Measurements from ENCODE around the gene TXNDC17. TPM values are rescaled to one million over a fixed set of nuclear protein-coding genes. Genes with fewer than 3 reads are reported as not detected.

TXNDC17 gene
- total RNA-seq, 4 donors from 2014 or later = 31.8 to 124 (median 85.6) TPM

DNA sequence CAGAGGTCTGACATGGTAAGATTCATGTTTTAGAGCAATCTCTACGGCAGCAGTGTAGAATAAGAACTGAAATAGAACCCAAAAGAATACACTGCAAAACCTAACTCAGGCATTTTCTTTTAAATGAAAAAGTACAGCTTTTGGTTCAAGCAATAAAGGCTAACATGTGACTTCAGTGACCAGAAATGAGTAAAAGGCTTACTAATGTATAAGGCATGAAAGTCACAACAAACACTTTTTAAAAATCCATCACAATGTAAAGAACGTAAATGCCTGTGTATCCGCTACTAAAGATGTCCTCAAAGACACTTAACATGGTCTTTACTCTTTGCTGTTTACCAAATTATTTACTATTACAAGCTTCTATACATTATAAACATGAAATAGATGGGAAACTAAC is 16.9 kb upstream of the TXNDC17 start:
- DNase-seq (ENCODE audit: low spot score in 2 of 2) = no peak
- no peaks in the 10 kb centered on the region for H3K4me1 ChIP-seq
- H3K27me3 ChIP-seq = no peaks in the 10 kb centered on the region
- TF ChIP-seq EP300 (IDR thresholded peaks at IDR 0.05) (no peak), POLR2A (IDR thresholded peaks at IDR 0.05) (no peak)
- TF ChIP-seq, protein P1, sequence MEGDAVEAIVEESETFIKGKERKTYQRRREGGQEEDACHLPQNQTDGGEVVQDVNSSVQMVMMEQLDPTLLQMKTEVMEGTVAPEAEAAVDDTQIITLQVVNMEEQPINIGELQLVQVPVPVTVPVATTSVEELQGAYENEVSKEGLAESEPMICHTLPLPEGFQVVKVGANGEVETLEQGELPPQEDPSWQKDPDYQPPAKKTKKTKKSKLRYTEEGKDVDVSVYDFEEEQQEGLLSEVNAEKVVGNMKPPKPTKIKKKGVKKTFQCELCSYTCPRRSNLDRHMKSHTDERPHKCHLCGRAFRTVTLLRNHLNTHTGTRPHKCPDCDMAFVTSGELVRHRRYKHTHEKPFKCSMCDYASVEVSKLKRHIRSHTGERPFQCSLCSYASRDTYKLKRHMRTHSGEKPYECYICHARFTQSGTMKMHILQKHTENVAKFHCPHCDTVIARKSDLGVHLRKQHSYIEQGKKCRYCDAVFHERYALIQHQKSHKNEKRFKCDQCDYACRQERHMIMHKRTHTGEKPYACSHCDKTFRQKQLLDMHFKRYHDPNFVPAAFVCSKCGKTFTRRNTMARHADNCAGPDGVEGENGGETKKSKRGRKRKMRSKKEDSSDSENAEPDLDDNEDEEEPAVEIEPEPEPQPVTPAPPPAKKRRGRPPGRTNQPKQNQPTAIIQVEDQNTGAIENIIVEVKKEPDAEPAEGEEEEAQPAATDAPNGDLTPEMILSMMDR (IDR thresholded peaks at IDR 0.05) = no peak
- H3K36me3 ChIP-seq = peaks cover 0 to 92% (median 9%) of the 10 kb centered on the region in 3 donors
- 91 to 93% methylated on average over 3 of the region's 3 CpGs for WGBS, 2 donors
- no peaks in the 10 kb centered on the region for H3K9me3 ChIP-seq
- no peak overlapping the region for H3K4me3 ChIP-seq
- H3K27ac ChIP-seq = no peak overlapping the region

DNA sequence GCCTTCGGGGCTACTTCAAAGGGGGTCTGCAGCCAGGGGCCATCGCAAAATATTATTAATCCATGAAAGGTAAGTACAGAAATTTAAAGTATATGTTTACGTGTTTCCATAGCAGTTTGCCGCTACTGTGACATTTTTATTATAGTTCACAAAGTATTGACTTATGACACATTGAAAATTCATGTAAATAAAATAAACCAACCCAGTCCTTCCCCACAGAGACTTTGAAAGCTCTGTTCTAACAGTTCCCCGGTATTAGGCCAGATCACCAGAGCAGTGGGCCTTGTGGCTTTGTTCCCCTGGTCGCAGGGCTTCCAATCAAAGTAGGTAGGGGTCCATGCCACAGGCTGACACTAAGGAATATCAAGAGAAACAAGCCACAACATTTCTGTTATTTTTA is 14.2 kb upstream of the TXNDC17 start:
- H3K36me3 ChIP-seq = peaks cover 0 to 88% (median 9%) of the 10 kb centered on the region in 3 donors
- H3K27ac ChIP-seq = no peak overlapping the region
- 84 to 89% methylated on average over 6 of the region's 6 CpGs for WGBS, 2 donors
- no peak for DNase-seq (ENCODE audit: low spot score in 2 of 2)
- H3K4me3 ChIP-seq = no peak overlapping the region
- H3K9me3 ChIP-seq = no peaks in the 10 kb centered on the region
- H3K27me3 ChIP-seq = no peaks in the 10 kb centered on the region
- TF ChIP-seq, protein P1 (IDR thresholded peaks at IDR 0.05) = no peak
- TF ChIP-seq POLR2A (IDR thresholded peaks at IDR 0.05) (no peak), EP300 (IDR thresholded peaks at IDR 0.05) (no peak)
- no peaks in the 10 kb centered on the region for H3K4me1 ChIP-seq

DNA sequence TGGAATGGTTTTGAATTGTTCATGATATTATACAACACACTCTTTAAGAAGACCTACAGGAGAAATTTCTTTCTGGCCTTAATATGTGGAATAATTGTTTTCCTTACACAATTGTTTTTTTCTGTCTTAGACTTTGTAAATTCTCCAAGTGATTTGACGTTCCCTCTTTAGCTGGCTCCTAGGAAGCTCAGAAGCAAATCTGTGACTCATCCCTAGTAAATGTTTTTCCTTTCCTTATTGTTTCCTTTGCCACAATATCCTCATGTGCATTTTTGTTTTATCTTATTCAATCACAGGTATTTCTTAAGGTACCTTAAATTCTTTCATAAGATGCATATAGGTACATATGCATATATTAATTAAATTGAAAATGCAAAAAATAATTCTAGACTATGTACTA is 13.8 kb upstream of the TXNDC17 start:
- no peak for DNase-seq (ENCODE audit: low spot score in 2 of 2)
- H3K27ac ChIP-seq = no peak overlapping the region
- H3K27me3 ChIP-seq = no peaks in the 10 kb centered on the region
- no peaks in the 10 kb centered on the region for H3K4me1 ChIP-seq
- no peaks in the 10 kb centered on the region for H3K9me3 ChIP-seq
- TF ChIP-seq, protein P1 (IDR thresholded peaks at IDR 0.05) = no peak
- no peak for TF ChIP-seq POLR2A (IDR thresholded peaks at IDR 0.05)
- TF ChIP-seq EP300 (IDR thresholded peaks at IDR 0.05) = no peak
- WGBS, 2 donors = 63 to 64% methylated on average over 1 of the region's 1 CpG
- H3K4me3 ChIP-seq = no peak overlapping the region
- peaks cover 0 to 88% (median 9%) of the 10 kb centered on the region in 3 donors for H3K36me3 ChIP-seq

DNA sequence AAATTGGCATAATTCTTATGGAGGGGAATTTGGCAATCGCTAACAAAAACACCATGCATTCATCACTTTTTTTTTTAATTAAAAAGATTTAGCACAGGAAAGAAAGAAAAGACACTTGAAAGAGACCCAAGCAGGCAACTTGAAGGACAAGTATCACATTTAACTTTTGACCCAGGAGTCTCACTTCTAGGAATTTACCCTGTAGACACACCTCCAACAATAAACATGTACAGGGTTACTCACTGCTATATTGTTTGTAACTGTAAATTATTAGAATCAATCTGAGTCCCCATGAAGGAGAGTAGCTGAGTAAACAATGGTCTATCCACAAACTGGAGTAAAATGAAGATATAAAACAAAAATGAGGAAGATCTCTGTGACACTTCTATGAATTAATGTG is 10.5 kb upstream of the TXNDC17 start:
- Histone ChIP-seq H3K27me3 (no peaks in the 10 kb centered on the region), H3K9me3 (no peaks in the 10 kb centered on the region), H3K27ac (no peak overlapping the region), H3K36me3 (peaks cover 0 to 86% (median 6%) of the 10 kb centered on the region in 3 donors), H3K4me1 (no peaks in the 10 kb centered on the region), H3K4me3 (no peak overlapping the region)
- no peak for DNase-seq (ENCODE audit: low spot score in 2 of 2)
- TF ChIP-seq POLR2A (IDR thresholded peaks at IDR 0.05) = no peak
- TF ChIP-seq, protein P1 (IDR thresholded peaks at IDR 0.05) = no peak
- TF ChIP-seq EP300 (IDR thresholded peaks at IDR 0.05) = no peak
- 98 to 100% methylated on average over 1 of the region's 1 CpG for WGBS, 2 donors

DNA sequence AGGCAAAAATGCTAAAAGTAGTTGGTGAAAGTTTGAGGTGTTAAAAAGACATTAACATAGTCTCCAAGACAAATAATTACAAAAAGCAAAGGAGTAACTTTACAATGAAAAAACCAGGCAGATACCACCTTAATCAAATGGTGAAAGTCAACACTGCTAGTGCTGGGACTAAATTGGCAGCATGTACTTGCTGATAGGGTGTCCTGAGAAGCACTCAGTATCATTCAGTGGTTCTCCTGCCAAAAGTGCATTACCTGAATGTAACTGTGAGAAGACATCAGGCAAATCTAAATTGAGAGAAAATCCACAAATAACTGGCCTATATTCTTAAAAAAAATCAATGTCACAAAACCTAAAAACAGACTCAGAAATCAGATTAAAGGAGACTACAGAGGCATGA is 8.3 kb upstream of the TXNDC17 start:
- Histone ChIP-seq H3K27me3 (no peaks in the 10 kb centered on the region), H3K27ac (no peak overlapping the region), H3K4me1 (peaks cover 0 to 5% (median 0%) of the 10 kb centered on the region in 4 donors), H3K36me3 (peaks cover 0 to 65% (median 6%) of the 10 kb centered on the region in 3 donors), H3K9me3 (no peaks in the 10 kb centered on the region), H3K4me3 (no peak overlapping the region)
- DNase-seq (ENCODE audit: low spot score in 2 of 2) = no peak
- no peak for TF ChIP-seq EP300 (IDR thresholded peaks at IDR 0.05)
- TF ChIP-seq, protein P1 (IDR thresholded peaks at IDR 0.05) = no peak
- TF ChIP-seq POLR2A (IDR thresholded peaks at IDR 0.05) = no peak

Measured in tibial nerve (tissue), 4 donors.